NCI-H2196 treated with DMSO at 0.1 percent for 48 hours (cell line): ENCODE measurements around the gene ALX3.

Experiments used
- DNase-seq: peaks from one replicate; lab custom pipeline; 2025; ENCODE audit not compliant: unreplicated experiment; lab: John Stamatoyannopoulos, UW

The ALX3 gene

DNA sequence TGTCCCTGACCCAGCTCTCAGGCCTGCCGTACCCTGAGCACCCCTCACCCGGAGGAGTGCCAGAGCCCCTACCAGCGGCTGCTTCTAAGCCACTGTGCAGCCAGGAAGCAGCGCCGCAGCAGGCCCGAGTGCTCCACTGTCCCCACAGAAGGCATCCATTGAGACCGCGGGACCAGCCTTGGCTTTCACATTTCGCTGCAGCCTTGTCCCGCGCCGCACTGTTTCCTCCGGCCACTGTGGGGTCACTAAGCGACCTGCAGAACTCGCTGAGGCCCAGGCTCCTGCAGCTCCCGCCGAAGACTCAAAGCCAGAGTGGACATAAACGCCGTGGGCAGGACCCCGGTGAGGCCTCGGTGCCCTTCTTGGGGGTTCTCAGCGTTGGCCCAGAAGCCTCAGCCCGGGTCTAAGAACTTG lies 3.0 kb downstream of the ALX3 start:
- DNase-seq: no peak

DNA sequence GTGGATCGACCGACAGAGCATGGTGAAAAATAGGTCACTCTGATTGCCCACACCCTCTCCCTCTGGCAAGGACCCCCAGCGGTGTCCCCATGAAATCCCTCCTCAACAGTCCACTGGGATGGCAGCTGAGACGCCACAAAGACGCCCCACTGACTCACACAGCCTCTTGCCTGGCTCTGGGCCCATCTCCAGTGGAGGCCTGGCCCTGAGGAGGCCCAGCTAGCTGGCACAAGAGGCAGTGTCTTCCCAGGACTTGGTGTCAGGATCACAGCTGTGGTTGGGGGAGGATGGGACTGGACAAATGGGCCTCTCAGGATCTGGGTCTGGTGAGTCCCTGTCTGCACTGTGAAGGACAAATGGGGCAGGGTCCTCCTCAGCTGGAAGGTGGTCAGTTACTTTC lies 4.6 kb downstream of the ALX3 start:
- DNase-seq: no peak

DNA sequence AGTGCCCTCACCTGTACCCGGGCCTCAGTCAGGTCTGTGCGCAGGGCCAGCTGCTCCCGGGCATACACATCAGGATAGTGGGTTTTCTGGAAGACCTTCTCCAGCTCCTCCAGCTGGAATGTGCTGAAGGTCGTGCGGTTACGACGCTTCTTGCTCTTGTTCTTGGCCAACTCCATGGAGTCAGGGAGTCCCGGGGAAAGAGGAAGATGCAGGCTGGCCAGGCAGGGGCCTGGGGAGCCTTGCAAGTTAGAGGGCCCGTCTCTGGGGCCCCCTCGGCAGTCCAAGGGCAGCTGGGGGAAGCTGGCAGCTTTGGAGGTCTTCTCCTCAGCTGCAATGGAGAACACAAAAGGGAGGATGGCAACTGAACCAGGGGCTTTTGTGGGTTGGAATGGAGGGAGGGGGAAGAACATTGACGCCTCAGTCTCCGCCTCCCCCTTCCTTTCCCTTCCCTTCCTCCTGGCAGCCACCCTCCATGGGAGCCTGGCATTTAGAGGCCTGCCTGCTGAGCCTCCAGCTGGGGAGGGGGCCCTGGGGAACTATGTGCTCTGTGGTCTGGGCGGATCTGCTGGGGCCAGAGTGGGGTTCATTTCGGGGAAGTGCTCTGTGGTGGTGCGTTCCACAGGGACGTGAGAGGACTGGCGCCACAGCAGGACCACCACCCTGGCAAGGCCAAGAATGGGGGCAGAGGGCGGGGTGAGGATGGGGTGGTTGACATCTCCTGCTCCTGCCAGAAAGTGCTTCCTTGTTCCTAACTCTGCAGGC lies 5.7 kb downstream of the ALX3 start:
- no peak for DNase-seq

DNA sequence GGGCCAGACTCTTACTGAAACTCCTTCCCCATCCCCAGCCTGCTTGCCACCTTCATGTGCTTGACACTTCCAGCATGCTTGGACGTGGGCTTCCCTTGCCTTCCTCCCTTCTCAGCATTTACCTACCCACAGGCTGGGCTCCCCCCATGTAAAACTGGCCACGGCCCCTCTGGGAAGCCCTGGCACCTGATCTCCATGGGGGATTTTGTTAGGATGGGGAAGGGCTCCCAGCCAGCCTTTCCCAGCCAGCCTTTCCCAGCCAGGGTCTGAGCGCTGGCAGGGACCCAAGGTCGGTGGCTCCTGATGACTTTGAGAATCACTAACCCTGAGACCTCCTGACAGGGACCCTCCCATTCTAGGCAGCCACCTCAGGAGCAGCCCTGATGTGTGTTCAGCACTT lies 6.7 kb downstream of the ALX3 start:
- no peak for DNase-seq

DNA sequence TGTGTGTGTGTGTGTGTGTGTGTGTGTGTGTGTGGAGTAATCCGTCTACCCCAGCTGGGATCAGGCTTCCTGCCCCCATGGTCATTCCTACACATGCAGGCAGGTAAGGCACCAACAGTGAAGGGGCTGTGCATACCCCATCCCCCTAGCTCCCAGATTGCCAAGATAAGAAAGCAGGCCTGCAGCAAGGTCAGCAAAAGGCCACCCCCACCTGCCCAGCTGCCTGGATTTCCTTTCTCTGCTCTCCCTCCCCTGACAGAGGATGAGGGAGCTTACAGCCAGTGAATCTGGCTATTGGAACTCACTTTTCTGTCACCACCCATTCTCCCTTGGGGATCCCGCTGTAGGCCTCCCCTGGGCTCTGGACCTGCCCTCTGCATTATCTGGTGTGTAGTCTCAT lies 7.9 kb downstream of the ALX3 start:
- DNase-seq: no peak

DNA sequence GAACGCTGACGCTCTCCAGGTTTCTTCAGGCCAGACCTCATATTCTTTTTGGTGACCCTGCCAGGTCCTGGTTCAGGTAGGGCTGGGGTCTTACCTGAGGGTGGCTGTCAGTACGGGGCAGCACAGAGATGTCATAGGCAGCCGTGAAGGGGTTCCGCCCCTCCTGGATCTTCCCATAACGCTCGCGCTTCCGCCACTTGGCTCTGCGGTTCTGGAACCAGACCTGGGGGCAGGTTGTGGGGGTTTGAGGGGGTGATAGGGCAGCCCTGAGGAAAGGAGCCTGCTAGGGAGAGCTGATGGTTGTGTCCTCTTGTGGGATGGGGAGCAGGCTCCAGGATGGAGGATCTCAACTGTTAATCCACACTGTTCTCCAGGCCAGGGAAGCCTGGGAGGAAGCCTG lies 9.1 kb downstream of the ALX3 start:
- no peak for DNase-seq

DNA sequence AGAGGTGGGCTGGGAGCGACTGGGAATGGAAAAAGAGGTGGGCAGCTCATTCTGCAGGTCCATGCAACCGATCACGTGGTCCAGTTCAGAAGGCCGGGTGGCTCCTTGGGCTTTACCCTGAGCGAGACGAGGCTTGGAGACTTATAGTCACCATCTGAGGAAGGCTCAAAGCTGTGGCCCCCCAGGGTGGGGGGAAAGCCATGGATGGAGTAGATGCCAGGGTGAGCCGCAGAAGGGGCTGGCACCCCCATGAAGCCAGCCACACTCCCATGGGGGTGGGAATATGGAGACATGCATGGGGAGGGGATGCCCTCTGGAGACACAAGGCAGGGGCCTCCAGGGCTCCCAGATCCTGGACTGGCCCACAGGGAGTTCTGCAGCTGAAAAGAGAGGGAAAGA lies 9.8 kb downstream of the ALX3 start:
- DNase-seq: no peak

DNA sequence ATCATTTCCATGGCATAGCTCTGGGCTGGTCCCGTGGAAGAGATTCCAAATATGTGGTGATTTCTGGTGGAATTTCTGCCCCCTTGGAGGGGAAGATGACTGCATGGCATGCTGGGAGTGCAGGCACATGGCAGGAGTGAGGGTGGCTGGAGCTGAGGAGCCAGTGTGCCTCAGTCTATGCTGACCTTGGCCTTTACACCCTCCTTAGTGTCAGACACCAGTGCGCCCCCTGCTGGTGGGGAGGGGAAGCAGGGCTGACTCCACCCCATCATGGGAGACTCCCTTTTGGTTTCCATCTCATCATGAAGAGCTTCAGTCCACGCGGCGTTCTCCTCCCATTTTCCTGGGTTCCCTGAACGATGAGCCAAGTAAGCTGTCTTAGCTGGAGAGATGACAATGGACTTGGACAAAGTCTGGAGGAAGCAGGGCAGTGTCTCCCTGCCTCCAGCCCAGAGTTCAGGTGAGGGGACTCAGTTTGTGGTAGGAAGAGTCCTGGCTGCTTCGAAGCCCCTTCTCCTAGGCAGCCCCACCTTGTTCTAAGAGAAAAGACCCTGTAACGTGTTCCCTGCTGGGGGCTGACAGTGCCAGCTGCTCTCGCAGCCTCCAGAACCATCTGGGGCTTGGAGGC lies 10.3 kb downstream of the ALX3 start:
- DNase-seq: no peak

DNA sequence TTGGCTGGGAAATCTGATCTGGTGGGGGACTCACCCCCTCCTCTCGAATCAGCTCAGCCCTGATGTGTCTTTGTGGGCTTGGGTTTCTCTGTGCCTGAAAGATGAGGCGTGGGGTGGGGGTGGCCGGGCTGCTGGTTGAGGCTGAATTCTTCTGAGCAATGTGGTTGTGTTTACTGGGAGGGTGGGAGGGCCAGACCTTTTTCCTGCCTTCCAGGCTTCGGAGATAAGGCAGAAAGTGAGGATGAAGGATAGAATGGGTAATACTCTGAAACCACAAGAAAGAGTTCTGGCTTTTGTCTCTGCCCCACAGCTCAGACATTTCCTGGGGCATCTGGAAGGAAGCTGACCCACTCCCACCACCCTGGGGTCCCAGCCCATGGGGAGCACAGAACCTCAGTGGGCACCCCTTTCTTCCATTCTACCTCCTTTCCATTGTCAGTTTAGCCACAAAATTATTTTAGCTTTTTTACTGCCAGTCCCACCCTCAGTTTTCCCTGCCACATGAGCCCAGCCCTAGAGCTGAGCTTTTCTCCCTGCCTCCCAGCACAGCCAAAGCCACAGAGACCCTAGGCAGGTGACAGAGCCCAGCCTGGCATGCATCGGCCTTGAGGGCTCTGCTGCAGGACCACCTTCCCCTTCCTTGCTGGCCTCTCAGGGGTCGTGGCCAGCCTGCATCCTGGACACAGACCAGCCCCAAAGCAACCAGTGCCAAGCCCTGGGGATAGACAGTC lies 11.2 kb downstream of the ALX3 start:
- no peak for DNase-seq

DNA sequence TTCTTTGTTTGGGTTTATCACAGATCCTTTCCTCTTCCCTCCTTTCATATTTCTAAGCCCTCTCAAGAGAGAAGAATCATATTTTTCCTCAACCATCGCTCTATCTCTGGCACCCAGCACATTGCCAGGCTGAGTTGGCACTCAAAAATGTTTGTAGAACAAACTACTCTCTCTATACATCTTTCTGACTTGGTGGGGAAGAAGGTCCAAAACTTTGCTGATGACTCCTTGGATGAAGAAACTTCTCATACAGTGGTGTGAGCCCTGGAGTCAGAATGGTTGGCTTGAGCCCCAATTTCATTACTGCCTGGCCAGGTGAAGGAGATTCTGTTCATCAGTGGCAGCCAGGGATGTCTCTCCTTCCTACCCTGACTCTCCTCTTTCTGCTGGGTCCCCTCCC lies 11.9 kb downstream of the ALX3 start:
- no peak for DNase-seq

DNA sequence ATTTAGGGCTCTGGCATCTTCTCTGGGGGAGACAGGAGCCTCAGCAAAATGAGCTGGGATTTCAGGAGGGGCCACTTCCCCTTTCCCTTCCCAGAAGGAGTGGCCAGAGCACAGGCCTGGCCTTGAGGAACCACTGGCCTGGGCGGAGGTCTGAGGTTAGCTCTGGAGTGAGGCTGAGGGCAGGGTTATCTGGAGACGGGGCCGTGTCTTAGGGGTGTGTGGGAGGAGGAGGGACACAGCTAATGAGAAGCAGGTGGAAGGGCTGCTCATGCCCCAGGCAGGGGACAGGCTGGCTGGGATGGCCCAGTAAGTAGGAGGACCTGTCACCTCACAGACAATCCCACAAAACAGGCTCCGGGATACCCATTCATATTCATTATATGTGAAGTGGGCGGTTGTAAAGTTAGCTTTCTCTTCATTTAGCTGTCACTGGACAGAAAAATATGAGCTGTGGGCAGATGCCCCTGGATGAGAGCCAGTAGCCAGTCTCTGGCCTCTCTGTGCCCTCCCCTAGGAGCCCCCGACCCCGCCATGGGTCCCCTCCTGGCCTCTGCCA lies 12.4 kb downstream of the ALX3 start:
- no peak for DNase-seq

DNA sequence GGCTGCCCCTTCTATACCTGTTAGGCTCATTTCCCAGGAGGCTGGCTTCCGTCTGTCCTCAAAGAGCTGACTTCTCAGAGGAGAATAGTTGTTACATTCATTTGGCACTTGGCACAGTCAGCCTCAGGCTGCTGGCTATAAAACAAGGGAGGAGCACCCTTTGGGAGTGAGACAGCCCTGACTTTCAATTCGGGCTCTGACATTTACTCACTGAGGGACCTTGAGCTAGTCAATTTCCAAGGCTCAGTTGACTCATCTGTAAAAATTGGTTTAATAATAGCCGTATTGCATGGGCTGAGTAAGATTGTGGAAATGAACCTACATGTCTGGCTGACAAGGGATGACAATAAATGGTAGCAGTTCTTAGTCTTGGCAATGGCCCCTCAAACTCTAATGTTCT lies 13.7 kb downstream of the ALX3 start:
- no peak for DNase-seq

DNA sequence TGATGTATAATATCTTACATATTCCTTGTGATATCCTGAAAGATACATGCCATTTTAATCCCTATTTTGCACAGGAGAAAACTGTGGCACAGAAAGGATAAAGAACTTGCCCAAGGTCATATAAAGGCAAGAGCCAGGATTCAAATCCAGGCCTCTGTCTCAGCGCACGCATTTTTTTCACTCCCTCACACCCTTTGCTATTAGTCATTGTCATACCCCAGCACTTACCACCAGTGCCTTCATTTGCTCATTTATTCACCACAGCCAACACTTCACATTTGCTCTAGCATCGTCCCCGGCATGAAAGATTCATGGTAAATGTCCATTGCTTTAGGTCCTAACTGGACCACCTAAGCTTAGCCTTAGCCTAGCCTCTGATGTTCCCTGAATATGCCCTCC lies 14.2 kb downstream of the ALX3 start:
- no peak for DNase-seq

DNA sequence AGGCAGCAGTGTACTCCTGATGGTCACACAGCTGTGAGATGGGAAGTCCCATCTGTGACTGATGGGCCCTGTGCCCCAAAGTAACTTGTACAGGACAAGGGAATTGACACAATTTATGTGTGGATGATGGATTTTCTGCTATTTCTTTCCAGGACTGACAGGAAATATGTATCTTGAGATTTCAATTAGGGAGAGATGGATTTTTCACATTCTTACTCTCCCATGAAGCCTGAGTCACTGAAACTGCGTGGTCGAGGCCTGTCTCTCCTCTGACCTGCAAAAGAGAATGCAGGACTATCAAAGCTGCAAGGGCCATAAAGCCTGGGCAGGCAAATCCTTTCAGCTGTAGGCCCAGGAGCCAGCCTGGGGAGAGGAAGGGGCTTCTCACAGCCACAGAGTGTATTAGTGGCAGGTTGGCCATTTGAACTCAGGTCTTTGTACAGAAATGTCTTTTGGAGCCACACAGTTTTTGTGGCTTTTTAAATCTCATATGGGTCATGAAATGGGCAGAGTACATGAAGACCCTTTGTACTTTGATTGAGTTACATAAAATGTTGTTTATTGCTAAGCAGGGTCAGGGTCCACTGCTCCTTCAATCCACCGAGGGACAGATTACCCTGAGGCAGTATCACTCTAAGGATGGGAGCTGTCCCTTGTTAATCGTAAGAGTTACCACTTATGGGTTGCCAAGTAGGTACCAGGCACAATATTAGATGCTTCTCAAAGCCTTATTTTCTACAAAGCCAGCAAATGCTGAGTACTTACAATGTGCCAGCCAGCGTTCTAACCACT lies 14.8 kb downstream of the ALX3 start:
- DNase-seq: no peak

DNA sequence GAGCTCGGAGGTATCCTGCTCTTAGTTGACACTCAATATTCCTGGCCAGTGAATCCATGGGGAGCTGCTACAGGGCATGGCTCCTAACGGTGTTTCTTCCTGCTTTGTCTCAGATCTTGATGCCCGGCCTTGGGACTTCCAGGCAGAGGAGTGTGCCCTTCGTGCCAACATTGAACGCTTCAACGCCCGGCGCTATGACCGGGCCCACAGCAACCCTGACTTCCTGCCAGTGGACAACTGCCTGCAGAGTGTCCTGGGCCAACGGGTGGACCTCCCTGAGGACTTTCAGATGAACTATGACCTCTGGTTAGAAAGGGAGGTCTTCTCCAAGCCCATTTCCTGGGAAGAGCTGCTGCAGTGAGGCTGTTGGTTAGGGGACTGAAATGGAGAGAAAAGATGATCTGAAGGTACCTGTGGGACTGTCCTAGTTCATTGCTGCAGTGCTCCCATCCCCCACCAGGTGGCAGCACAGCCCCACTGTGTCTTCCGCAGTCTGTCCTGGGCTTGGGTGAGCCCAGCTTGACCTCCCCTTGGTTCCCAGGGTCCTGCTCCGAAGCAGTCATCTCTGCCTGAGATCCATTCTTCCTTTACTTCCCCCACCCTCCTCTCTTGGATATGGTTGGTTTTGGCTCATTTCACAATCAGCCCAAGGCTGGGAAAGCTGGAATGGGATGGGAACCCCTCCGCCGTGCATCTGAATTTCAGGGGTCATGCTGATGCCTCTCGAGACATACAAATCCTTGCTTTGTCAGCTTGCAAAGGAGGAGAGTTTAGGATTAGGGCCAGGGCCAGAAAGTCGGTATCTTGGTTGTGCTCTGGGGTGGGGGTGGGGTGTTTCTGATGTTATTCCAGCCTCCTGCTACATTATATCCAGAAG lies 16.7 kb downstream of the ALX3 start:
- DNase-seq: peak; percentile 13

DNA sequence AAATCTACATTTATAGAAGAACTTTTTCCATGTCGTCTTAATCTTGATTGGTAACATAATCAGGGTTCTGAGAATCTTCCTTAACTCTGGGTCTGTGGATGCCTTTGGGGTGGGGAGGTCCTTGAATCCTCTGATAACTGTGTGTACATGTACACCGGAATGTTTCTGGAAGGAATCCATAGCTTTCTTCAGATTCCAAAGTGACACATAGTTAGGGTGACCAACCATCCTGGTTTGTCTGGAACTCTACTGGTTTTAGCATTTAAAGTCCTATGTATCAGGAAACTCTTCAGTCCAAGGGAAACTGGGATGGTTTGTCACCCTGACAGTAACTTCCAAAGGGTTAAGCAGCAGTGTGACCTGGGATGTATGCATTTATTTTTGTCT lies 19.2 kb downstream of the ALX3 start:
- no peak for DNase-seq

DNA sequence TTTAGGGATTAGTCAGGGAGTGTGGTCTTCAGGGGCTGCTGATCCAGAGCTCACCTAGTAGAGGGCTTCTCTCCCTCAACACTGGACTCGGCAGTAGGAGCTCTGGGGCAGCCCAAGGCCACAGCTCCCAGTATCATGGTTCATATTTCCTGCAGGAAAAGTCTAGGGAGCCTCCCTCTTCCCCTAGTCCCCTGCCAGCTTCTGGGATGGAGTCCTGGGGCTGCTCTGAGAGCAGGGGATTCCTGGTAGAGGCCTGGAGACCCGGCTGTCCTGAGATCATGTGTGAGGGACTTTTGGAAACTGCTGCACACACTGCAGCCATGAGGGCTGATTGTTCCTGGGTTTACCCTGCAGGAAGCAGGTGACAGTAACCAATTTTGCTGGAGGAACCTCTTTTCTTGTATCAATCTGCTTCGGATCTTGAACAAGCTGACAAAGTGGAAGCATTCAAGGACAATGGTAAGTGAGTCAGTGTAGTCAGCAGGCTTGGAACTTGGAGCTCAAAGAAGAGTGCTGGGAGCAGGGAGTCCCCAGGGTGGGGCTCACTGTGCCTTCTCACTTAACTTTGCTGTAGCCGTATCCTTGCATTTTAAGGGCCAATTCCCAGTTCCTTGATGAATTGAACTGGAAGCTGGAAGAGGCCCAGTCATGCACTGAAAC lies 19.7 kb downstream of the ALX3 start:
- DNase-seq: no peak

DNA sequence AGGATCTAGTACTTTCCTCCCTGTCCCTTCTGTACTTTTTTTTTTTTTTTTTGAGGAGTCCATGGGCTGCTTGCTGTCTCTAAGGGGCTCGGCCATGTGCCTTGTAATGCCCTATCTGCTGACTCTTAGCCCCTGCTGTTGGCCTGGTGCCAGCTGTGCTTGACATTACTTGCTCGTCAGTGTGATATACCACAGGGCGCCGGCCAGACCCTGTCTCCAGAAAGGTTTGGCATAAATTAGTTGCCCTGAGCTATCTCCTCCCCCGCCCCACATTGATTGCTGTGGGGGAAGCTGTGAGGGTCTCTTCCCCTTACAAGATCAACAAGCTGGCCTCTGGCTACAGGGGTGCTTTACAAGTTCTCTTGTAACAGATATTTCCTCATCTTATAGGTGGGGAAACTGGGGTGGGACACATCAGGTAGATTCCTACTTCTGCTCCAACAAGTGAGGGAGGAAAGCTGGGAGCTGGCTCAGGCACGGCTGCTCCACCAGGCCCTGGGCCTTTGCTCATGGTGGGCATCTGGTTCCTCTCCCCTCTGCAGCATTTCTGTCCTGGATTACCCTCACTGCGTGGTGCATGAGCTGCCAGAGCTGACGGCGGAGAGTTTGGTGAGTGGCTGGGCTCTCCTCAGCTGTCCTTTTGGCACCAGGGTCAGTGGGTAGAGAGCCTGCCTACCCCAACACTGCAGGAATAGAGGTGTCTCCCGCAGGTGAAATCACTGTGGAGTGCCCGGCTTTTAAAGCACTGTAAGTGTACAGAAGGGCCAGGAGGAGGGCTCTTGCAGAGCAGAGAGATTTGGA lies 20.5 kb downstream of the ALX3 start:
- DNase-seq: no peak
